AG04450 (cell line): ENCODE measurements around the gene OBSL1. TPM values are rescaled to one million over a fixed set of nuclear protein-coding genes. Genes with fewer than 3 reads are reported as not detected.

ENCODE experiments used
- CTCF ChIA-PET: fragments of 300-600, 350-600 bp; formaldehyde crosslinking; extraction: SDS; loops from one replicate; lab custom pipeline; 2022; ENCODE audit warnings: antibody characterized with exemption, inconsistent platforms; lab: Charles Lee
- POLR2A ChIA-PET: fragments of 350-600 bp; formaldehyde crosslinking; extraction: SDS; loops from one replicate; lab custom pipeline; 2021; ENCODE audit warnings: antibody characterized with exemption, inconsistent platforms; lab: Yijun Ruan, JAX
- DNase-seq: peaks from one replicate; pipeline ENCODE4 v3.0.0-alpha.2; 2011; ENCODE audit warnings: low read depth, low spot score
- H3K27ac ChIP-seq: one replicate; pipeline ENCODE4 v1.5.1; 2012; ENCODE audit warnings: low read depth, low read length, control low read depth
- H3K27me3 ChIP-seq: one replicate; pipeline ENCODE4 v1.6.0; 2012; ENCODE audit warnings: low read length; ENCODE audit not compliant: control insufficient read depth, insufficient read depth
- H3K4me3 ChIP-seq: 2 replicates; pipeline ENCODE4 v1.5.1; 2011; ENCODE audit warnings: mild to moderate bottlenecking, low read depth, low read length, control low read depth
- H3K9me3 ChIP-seq: 2 replicates; pipeline ENCODE4 v1.5.1; 2012; ENCODE audit warnings: low read length; ENCODE audit not compliant: control insufficient read depth, insufficient read depth
- CTCF ChIP-seq: IDR thresholded peaks from 2 replicates; pipeline ENCODE4 v1.5.1; 2011; ENCODE audit warnings: low read depth, low read length, control low read depth, inconsistent platforms
- polyA plus RNA-seq: library from polyadenylated mRNA; depleted of rRNA; stranded (reverse); fragments of >200 nt; gene quantifications from 2 replicates; pipeline ENCODE4 v1.2.3, GENCODE V29; 2011

OBSL1 gene
- polyA plus RNA-seq, 1 experiment = 35.5 TPM

DNA sequence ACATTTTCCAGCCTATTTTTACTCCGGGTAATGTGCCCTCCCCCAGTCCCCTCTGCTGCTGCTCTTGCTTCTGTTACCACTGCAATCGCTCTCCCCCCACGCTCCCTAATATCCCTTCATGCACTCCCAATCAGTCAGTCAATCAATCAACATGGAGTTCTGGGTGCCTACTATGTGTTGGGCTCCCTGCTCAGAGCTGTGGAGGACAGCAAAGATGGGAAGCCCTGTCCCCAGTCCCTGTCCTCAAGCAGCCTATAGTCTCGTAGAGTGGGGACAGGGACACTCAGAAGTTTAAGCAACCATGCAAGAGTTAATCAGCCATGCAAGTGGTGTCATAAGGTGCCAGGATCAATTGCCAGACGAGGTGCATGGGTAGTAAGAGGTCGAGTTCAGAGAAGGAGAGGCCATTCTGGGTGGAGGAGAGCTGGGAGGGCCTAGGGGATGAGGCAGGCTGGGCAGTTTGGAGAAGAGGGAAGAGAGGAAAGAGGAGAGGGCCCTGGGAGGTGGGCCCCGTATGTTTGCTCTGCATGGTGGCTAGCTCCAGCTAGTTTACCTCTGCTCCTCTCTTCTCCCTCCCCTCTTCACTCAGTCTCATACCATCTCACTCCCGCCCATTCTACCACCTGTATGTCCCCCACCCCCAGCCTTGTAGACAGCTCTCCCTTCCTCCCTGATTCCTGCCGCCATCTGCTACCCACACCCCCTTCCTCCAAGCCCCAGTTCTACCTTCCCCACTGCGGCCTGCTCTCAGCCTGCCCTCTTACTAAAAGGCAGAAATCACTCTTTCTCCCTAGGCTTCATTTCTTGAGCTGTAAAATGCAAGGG is 53.2 kb downstream of the OBSL1 start:
- no peak for TF ChIP-seq CTCF
- CTCF ChIA-PET = interaction anchor here (1.1 to 8.2 kb wide), 8 partner anchors 10 to 115 kb away, joined by 3 to 97 read pairs (median 36); partner anchors contain the start of gene GMPPA
- H3K4me3 ChIP-seq = no peak overlapping the region
- no peak for DNase-seq
- no peak overlapping the region for H3K27ac ChIP-seq
- no peaks in the 10 kb centered on the region; the same call in 1 of the 2 replicates for H3K9me3 ChIP-seq
- peaks cover 47% of the 10 kb centered on the region for H3K27me3 ChIP-seq
- POLR2A ChIA-PET = no interaction called here

GRCh38 chr2:219516888-219517287 is 54.5 kb downstream of the OBSL1 start:
- ChIA-PET POLR2A (no interaction called here), CTCF (interaction anchor here (1.1 to 5.8 kb wide), 3 partner anchors 14 to 24 kb away, joined by 3 to 58 read pairs (median 8); no protein-coding TSS in a partner anchor)
- no peak for TF ChIP-seq CTCF
- no peak for DNase-seq
- Histone ChIP-seq H3K9me3 (no peaks in the 10 kb centered on the region; the same call in 1 of the 2 replicates), H3K4me3 (no peak overlapping the region), H3K27me3 (peaks cover 60% of the 10 kb centered on the region), H3K27ac (no peak overlapping the region)

- Histone ChIP-seq H3K9me3 (peaks cover 4% of the 10 kb centered on the region), H3K4me3 (no peak overlapping the region), H3K27ac (no peak overlapping the region), H3K27me3 (peaks cover 68% of the 10 kb centered on the region)
- ChIA-PET POLR2A (no interaction called here), CTCF (interaction anchor here (1.1 kb wide), 1 partner anchor 20 kb away, joined by 8 read pairs; no protein-coding TSS in a partner anchor)
- no peak for TF ChIP-seq CTCF
- no peak for DNase-seq
These were observed 55.3 kb downstream of the OBSL1 start for GRCh38 chr2:219515874-219516629.

DNA sequence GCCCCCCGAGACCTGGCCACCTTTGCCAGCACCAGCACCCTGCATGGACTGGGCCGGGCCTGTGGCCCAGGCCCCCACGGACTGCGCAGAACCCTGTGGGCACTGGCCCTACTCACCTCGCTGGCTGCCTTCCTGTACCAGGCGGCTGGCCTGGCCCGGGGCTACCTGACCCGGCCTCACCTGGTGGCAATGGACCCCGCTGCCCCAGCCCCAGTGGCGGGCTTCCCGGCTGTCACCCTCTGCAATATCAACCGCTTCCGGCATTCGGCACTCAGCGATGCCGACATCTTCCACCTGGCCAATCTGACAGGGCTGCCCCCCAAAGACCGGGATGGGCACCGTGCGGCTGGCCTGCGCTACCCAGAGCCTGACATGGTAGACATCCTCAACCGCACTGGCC is 56.5 kb downstream of the OBSL1 start:
- TF ChIP-seq CTCF = no peak
- POLR2A ChIA-PET = no interaction called here
- DNase-seq = no peak
- Histone ChIP-seq H3K9me3 (peaks cover 8% of the 10 kb centered on the region), H3K27me3 (peaks cover 76% of the 10 kb centered on the region), H3K4me3 (no peak overlapping the region), H3K27ac (no peak overlapping the region)
- CTCF ChIA-PET = interaction anchor here (0.8 to 1.5 kb wide), 2 partner anchors 26 to 112 kb away, joined by 3 to 8 read pairs; no protein-coding TSS in a partner anchor
